M059J (cell line): ENCODE results near the gene CD14. TPM values are rescaled to one million over a fixed set of nuclear protein-coding genes. Genes with fewer than 3 reads are reported as not detected.
"Not testable (repeated sequence)": the region's sequence is repeated elsewhere in the genome, so short reads cannot be mapped to it uniquely, and the experiment has no call there.

ENCODE experiments used
- DNase-seq: peaks from one replicate; pipeline ENCODE4 v3.0.0-alpha.2; 2012; ENCODE audit warnings: low read depth
- total RNA-seq: library from RNA; depleted of rRNA; stranded (reverse); fragments of >200 nt; shearing (Covaris generic); gene quantifications from 2 replicates; pipeline ENCODE4 v1.2.3, GENCODE V29; 2014

CD14 gene
- total RNA-seq, 1 experiment from 2014 or later, result 0.47 TPM

- no peak for DNase-seq
Observed at GRCh38 chr5:140635291-140636257, 2.6 kb upstream of the CD14 start.

GRCh38 chr5:140634103-140634502, 1.1 kb upstream of the CD14 start:
- no peak for DNase-seq

GRCh38 chr5:140633501-140633900, 526 bp upstream of the CD14 start:
- no peak for DNase-seq

- no peak for DNase-seq
Observed at GRCh38 chr5:140632366-140633020, 482 bp downstream of the CD14 start.

- DNase-seq, result no peak
Observed at GRCh38 chr5:140631831-140632365, 1.1 kb downstream of the CD14 start.

GRCh38 chr5:140631036-140631417, 1.9 kb downstream of the CD14 start:
- DNase-seq, result no peak

GRCh38 chr5:140630292-140631035, 2.5 kb downstream of the CD14 start:
- DNase-seq, result peak; percentile 93

GRCh38 chr5:140628711-140629110, 4.3 kb downstream of the CD14 start:
- DNase-seq, result peak; percentile 54

- no peak for DNase-seq
Observed at GRCh38 chr5:140627972-140628371, 5.0 kb downstream of the CD14 start.

GRCh38 chr5:140624886-140625285, 8.1 kb downstream of the CD14 start:
- DNase-seq, result peak; percentile 75

- DNase-seq, result not testable (repeated sequence)
Observed at GRCh38 chr5:140623061-140623460, 9.9 kb downstream of the CD14 start.

- no peak for DNase-seq
Observed at GRCh38 chr5:140622301-140622700, 10.7 kb downstream of the CD14 start.

- DNase-seq, result peak; percentile 42
Observed at GRCh38 chr5:140611020-140611521, 21.9 kb downstream of the CD14 start.

- peak; percentile 59 for DNase-seq
Observed at GRCh38 chr5:140609126-140609525, 23.8 kb downstream of the CD14 start.

GRCh38 chr5:140608722-140609121, 24.3 kb downstream of the CD14 start:
- DNase-seq, result no peak

GRCh38 chr5:140607031-140607430, 25.9 kb downstream of the CD14 start:
- DNase-seq, result no peak

- DNase-seq, result no peak
Observed at GRCh38 chr5:140605879-140606278, 27.1 kb downstream of the CD14 start.

- DNase-seq, result no peak
Observed at GRCh38 chr5:140603734-140604133, 29.2 kb downstream of the CD14 start.

- DNase-seq, result not testable (repeated sequence)
Observed at GRCh38 chr5:140603446-140603698, 29.6 kb downstream of the CD14 start.

- no peak for DNase-seq
Observed at GRCh38 chr5:140602147-140602546, 30.8 kb downstream of the CD14 start.

GRCh38 chr5:140600096-140600495, 32.9 kb downstream of the CD14 start:
- DNase-seq, result no peak

GRCh38 chr5:140598836-140599235, 34.1 kb downstream of the CD14 start:
- no peak for DNase-seq
